Skeletal muscle tissue (tissue), 4 donors: Measurements from ENCODE around the gene VAX1. TPM values are rescaled to one million over a fixed set of nuclear protein-coding genes. Genes with fewer than 3 reads are reported as not detected.
"Not testable (repeated sequence)": the region's sequence is repeated elsewhere in the genome, so short reads cannot be mapped to it uniquely, and the experiment has no call there.

Source experiments
- H3K27ac ChIP-seq: one replicate; pipeline ENCODE4 v1.7.0; 2013; ENCODE audit warnings: mild to moderate bottlenecking, low read depth, low read length, inconsistent platforms
- H3K27me3 ChIP-seq, 3 donors: one replicate each; pipeline ENCODE4 v1.7.0; 2013; ENCODE audit warnings: low read length in 3 of 3; ENCODE audit not compliant: control insufficient read depth in 3 of 3, insufficient read depth in 3 of 3
- H3K36me3 ChIP-seq, 3 donors: one replicate each; pipeline ENCODE4 v1.7.0; 2013; ENCODE audit warnings: low read length in 3 of 3; ENCODE audit not compliant: control insufficient read depth in 3 of 3, insufficient read depth in 3 of 3
- H3K4me1 ChIP-seq, 3 donors: one replicate each; pipeline ENCODE4 v1.7.0; 2013; ENCODE audit warnings: low read length in 3 of 3, mild to moderate bottlenecking in 3 of 3; ENCODE audit not compliant: control insufficient read depth in 3 of 3, insufficient read depth in 3 of 3
- H3K4me3 ChIP-seq, 3 donors: one replicate each; pipeline ENCODE4 v1.7.0; 2013; ENCODE audit warnings: low read length in 3 of 3
- H3K9ac ChIP-seq, 3 donors: one replicate each; pipeline ENCODE4 v1.7.0; 2013; ENCODE audit warnings: low read length in 3 of 3, mild to moderate bottlenecking in 3 of 3, moderate library complexity in 2 of 3, low read depth in 1 of 3
- H3K9me3 ChIP-seq, 3 donors: one replicate each; pipeline ENCODE4 v1.7.0; 2013; ENCODE audit warnings: low read length in 3 of 3; ENCODE audit not compliant: control insufficient read depth in 3 of 3
- total RNA-seq: library from RNA; depleted of rRNA; stranded (reverse); fragments of >200 nt; gene quantifications from one replicate; pipeline ENCODE4 v1.2.3, GENCODE V29; 2014
- donor health status: Osteomylitis.

Gene VAX1
- total RNA-seq, 1 donor from 2014 or later = not detected

DNA sequence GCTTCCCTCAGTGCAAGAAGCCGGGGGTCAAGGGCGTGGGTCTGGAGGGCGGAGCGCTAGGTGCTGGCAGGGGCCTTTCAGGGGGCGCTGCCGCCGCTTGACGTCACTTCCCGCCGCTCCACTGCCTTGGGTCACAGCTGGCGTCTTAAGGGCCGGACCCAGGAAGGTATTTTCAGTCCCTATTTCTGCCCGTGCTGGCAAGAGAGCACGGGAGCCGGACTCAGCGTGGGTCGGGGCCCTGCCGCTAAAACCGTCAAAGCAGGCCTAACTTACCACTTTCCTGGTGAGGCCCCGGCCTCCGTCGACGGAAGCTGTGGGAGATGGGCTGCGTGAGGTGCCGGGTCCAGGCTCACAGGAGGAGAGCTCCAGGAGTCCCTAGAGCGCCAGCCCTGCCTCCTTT, 12.0 kb downstream of the VAX1 start:
- Histone ChIP-seq H3K9ac (no peak overlapping the region), H3K4me1 (no peaks in the 10 kb centered on the region), H3K9me3 (no peaks in the 10 kb centered on the region), H3K27ac (no peak overlapping the region), H3K4me3 (no peak overlapping the region), H3K36me3 (no peaks in the 10 kb centered on the region), H3K27me3 (peaks cover 22 to 35% (median 31%) of the 10 kb centered on the region in 3 donors)

GRCh38 chr10:117112220-117112619, 25.9 kb downstream of the VAX1 start:
- Histone ChIP-seq H3K36me3 (no peaks in the 10 kb centered on the region), H3K9ac (no peak overlapping the region), H3K4me3 (no peak overlapping the region), H3K4me1 (no peaks in the 10 kb centered on the region), H3K27ac (no peak overlapping the region), H3K9me3 (no peaks in the 10 kb centered on the region), H3K27me3 (peaks cover 0 to 4% (median 3%) of the 10 kb centered on the region in 3 donors)

- no peak overlapping the region for H3K9ac ChIP-seq
- no peaks in the 10 kb centered on the region for H3K27me3 ChIP-seq
- no peaks in the 10 kb centered on the region for H3K9me3 ChIP-seq
- H3K4me3 ChIP-seq = no peak overlapping the region
- no peaks in the 10 kb centered on the region for H3K4me1 ChIP-seq
- H3K36me3 ChIP-seq = no peaks in the 10 kb centered on the region
- H3K27ac ChIP-seq = no peak overlapping the region
Measured at GRCh38 chr10:117107238-117107637, 30.8 kb downstream of the VAX1 start.

- Histone ChIP-seq H3K9ac (no peak overlapping the region), H3K27ac (no peak overlapping the region), H3K27me3 (peaks cover 0 to 3% (median 0%) of the 10 kb centered on the region in 3 donors), H3K36me3 (no peaks in the 10 kb centered on the region), H3K4me1 (no peaks in the 10 kb centered on the region), H3K9me3 (no peaks in the 10 kb centered on the region), H3K4me3 (no peak overlapping the region)
Measured at GRCh38 chr10:117096599-117097201, 41.4 kb downstream of the VAX1 start.

DNA sequence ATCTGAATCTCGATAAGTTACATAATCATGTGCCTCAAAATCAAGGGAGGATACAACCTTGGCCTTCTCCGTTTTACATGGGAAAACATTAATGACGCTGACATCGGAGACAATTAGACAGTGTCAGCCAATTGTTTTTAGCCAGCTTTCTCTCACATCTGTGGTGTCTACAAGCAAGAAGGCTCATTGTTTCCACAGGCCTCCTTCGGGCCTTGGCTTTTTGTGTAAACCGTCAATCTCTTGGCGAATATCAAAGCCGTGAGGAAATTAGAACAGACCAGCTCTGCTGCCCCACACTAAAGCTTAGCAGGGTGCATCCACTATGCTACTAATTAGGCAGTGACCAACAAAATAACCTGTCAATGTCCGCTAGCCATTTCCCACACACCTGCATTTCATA, 43.2 kb downstream of the VAX1 start:
- H3K4me1 ChIP-seq = no peaks in the 10 kb centered on the region
- H3K4me3 ChIP-seq = no peak overlapping the region
- no peak overlapping the region for H3K27ac ChIP-seq
- no peaks in the 10 kb centered on the region for H3K36me3 ChIP-seq
- H3K27me3 ChIP-seq = peaks cover 0 to 6% (median 0%) of the 10 kb centered on the region in 3 donors
- H3K9me3 ChIP-seq = no peaks in the 10 kb centered on the region
- H3K9ac ChIP-seq = no peak overlapping the region

DNA sequence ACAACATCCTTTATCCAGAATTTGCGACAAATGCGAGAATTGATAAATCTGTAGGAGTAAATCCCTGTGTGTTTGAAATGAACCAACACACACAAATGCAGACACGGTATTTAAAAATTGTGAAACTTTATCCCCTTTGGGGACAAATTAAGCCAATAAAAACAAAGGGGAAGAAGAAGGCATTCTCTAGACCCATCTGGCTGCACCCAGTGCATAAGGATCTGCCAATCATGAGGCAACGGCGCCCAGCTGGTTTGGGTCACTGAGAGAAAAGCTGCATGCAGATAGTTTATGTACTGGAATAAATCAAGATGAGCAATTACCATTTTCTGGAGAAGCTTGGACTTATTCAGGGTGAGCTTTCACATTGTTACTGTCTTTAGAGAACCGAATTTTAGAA, 45.7 kb downstream of the VAX1 start:
- peaks cover 0 to 6% (median 0%) of the 10 kb centered on the region in 3 donors for H3K27me3 ChIP-seq

DNA sequence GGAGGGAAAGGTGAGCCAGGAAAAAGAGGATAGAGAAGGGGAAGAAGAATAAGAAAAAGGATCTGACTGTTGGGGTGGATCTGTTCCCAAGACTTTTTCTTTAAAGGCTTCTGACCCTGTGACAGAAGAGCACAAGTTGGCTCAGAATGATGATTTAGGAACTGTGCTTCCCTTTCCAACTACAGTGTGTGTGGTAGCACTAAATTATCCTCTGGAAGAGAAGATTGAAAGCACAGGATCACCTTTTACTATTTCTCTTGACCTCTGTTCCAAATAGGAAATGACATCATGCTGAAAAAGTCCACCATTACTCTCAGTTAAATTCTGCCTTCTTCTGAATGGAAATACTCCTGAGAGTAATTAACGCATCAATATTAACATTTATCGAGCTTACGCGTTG, 47.2 kb downstream of the VAX1 start:
- peaks cover 0 to 6% (median 0%) of the 10 kb centered on the region in 3 donors for H3K27me3 ChIP-seq
- H3K27ac ChIP-seq = no peak overlapping the region
- H3K9ac ChIP-seq = no peak overlapping the region
- H3K36me3 ChIP-seq = no peaks in the 10 kb centered on the region
- H3K9me3 ChIP-seq = no peaks in the 10 kb centered on the region
- H3K4me1 ChIP-seq = no peaks in the 10 kb centered on the region
- H3K4me3 ChIP-seq = no peak overlapping the region

More for the DNA sequence above, 45.7 kb downstream of the VAX1 start:
- Histone ChIP-seq H3K27ac (no peak overlapping the region), H3K9ac (no peak overlapping the region), H3K9me3 (no peaks in the 10 kb centered on the region), H3K36me3 (no peaks in the 10 kb centered on the region), H3K4me3 (no peak overlapping the region), H3K4me1 (no peaks in the 10 kb centered on the region)

DNA sequence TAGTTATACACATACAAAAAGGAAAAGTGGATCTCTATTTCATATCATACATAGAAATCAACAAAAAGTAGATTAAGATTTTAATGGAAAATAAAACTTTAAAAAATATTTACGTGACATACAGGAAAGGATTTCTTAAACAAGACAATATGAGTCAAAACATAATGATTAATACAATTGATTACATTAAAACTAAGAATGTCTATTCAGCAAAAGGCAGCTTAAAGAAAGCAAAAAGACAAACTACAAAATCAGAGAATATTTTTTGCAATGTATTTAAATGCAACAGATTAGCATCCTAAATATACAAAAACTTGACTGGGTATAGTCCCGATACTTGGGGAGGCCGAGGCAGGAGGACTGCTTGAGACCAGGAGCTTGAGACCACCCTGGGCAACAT, 50.5 kb downstream of the VAX1 start:
- Histone ChIP-seq H3K4me1 (no peaks in the 10 kb centered on the region), H3K36me3 (no peaks in the 10 kb centered on the region), H3K9ac (no peak overlapping the region), H3K9me3 (no peaks in the 10 kb centered on the region), H3K27ac (no peak overlapping the region), H3K27me3 (peaks cover 0 to 6% (median 0%) of the 10 kb centered on the region in 3 donors), H3K4me3 (no peak overlapping the region)

DNA sequence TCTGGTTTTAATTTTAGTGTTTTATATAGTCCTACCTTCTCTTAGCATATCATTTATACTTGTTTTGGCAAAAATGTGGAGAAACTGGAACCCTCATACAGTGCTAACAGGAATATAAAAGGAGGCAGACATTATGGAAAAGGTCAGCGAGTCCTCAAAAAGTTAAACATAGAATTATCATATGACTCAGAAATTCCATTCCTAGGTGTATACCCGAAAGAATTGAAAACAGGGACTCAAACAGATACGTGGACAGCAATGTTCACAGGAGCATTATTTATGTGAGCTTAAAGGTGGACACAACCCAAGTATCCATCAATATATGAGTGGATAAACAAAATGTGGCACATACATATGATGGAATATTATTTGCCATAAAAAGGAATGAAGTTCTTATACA, 51.5 kb downstream of the VAX1 start:
- H3K27ac ChIP-seq = no peak overlapping the region
- H3K9ac ChIP-seq = no peak overlapping the region
- peaks cover 0 to 2% (median 0%) of the 10 kb centered on the region in 3 donors for H3K27me3 ChIP-seq
- no peaks in the 10 kb centered on the region for H3K36me3 ChIP-seq
- H3K4me1 ChIP-seq = no peaks in the 10 kb centered on the region
- H3K9me3 ChIP-seq = no peaks in the 10 kb centered on the region
- no peak overlapping the region for H3K4me3 ChIP-seq

DNA sequence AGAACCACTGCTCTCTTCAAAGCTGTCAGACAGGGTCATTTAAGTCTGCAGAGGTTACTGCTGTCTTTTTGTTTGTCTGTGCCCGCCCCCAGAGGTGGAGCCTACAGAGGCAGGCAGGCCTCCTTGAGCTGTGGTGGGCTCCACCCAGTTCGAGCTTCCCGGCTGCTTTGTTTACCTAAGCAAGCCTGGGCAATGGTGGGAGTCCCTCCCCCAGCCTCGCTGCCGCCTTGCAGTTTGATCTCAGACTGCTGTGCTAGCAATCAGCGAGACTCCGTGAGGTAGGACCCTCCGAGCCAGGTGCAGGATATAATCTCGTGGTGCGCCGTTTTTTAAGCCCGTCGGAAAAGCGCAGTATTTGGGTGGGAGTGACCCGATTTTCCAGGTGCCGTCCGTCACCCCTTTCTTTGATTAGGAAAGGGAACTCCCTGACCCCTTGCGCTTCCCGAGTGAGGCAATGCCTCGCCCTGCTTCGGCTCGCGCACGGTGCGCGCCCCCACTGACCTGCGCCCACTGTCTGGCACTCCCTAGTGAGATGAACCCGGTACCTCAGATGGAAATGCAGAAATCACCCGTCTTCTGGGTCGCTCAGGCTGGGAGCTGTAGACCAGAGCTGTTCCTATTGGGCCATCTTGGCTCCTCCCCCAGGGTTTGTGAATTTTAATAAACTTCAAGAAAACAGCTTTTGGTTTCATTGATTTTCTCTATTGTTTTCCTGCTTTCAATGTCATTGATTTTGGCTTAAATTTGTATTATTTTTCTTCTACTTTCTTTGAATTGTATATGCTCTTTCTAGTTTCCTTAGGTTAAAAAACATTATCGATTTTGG, 53.4 kb downstream of the VAX1 start:
- H3K27me3 ChIP-seq, H3K4me1 ChIP-seq, H3K4me3 ChIP-seq, H3K9me3 ChIP-seq, H3K27ac ChIP-seq, H3K36me3 ChIP-seq, H3K9ac ChIP-seq: not testable (repeated sequence)
